Activated CD8-positive, alpha-beta T cell treated with anti-CD3 and anti-CD28 coated beads, Interleukin-2, amount 10 ng/mL, durations not matched to agents 7 days and 5 days (primary cell): ENCODE measurements around the gene IL2RA. TPM values are rescaled to one million over a fixed set of nuclear protein-coding genes. Genes with fewer than 3 reads are reported as not detected.

Source experiments
- total RNA-seq, 2 experiments: library from RNA; stranded (reverse); gene quantifications; one replicate each; pipeline ENCODE4 v1.2.3, GENCODE V29; 2021

Gene IL2RA
- total RNA-seq, 2 experiments from 2014 or later = 174 to 177 TPM

Other genes with a start within 250 kb of the IL2RA start
- 100 to 1,000 TPM; 237 to 243 TPM for gene GDI2, start 248.9 kb downstream of the IL2RA start, total RNA-seq
- gene ANKRD16, start 172.5 kb downstream of the IL2RA start, total RNA-seq = 1 to 10 TPM; 5.2 to 5.7 TPM
- gene FBH1, start 172.1 kb downstream of the IL2RA start, total RNA-seq = 10 to 100 TPM; 62.6 to 64.4 TPM
- gene IL15RA, start 84.8 kb downstream of the IL2RA start, total RNA-seq = 10 to 100 TPM; 17.2 to 18.1 TPM
- 100 to 1,000 TPM; 213 to 217 TPM for gene RBM17, start 26.7 kb upstream of the IL2RA start, total RNA-seq
- gene PFKFB3, start 140.6 kb upstream of the IL2RA start, total RNA-seq = 10 to 100 TPM; 93.0 to 97.3 TPM